GM19238 (cell line): ENCODE measurements around the gene INPP5D.
A peak's percentile ranks its signal among the peaks of the same experiment; 100 is the strongest.
"Not testable (repeated sequence)": the region's sequence is repeated elsewhere in the genome, so short reads cannot be mapped to it uniquely, and the experiment has no call there.

Experiments used
- DNase-seq: peaks from one replicate; pipeline ENCODE4 v3.0.0; 2011; ENCODE audit warnings: low spot score; ENCODE audit not compliant: insufficient read length

Gene INPP5D

DNA sequence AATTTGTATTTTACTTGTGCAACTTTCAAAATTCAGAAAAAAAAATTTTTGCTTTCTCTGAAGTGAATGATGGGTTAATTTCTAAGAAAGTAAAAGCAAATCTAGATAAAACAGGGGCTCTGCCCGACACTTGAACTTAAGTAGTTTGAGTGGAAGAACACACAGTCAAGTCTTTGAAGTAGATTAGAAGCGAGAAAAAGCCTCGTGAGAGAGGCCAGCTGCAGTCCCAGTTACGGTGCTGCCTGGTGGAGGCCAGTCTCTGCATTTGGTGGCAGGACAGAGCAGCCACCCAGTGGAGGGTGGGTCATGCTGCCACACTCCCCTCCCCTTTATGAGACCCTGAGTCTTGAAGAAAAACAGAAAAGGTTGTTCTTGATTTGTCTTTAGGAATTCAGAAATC, 81.8 kb downstream of the INPP5D start:
- no peak for DNase-seq

DNA sequence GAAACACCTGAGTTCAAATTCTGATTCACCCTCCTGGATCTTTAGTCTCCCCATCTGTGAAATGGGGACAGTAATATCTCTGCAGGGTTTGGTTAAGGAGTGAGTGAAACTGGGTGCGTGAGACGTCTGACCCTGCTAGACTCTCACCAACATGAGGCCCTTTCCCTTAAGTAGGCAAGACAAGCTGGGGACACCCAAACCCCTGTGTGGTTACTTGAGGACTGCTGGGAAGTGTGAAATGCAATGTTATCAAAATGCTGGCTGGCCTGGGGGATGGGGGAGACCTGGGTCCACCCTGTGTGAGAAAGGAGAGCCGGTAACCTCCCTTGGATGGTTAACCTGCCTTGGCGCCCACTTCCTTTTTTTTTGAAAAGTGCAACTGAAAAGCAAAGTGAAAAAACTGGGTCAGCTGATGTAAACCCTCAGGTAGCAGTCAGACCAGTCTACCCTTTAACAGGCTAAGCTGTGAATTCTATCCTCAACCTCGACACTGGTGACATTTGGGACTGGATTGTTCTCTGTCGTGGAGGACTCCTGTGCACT, 82.3 kb downstream of the INPP5D start:
- peak; percentile 46 for DNase-seq

DNA sequence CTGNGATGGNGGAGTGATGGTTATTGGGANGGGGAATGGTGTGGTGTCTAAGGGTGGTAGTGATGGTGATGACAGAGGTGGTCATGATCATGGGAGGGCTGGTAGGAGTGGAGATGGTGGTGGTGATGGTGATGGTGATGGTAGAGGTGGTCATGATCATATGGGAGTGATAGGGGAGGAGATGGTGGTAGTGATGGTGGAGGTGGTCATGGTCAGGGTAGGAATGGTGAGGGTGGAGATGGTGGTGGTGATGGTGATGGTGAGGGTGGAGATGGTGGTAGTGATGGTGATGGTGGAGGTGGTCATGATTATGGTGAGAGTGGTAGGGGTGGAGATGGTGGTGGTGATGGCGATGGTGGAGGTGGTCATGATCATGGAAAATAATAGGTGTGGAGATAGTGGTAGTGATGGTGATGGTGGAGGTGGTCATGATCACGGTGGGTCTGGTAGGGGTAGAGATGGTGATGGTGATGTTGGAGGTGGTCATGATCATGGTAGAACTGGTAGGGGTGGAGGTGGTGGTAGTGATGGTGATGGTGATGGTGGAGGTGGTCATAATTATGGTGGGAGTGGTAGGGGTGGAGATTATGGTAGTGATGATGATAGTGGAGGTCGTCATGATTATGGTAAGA, 83.7 kb downstream of the INPP5D start:
- DNase-seq: no peak

DNA sequence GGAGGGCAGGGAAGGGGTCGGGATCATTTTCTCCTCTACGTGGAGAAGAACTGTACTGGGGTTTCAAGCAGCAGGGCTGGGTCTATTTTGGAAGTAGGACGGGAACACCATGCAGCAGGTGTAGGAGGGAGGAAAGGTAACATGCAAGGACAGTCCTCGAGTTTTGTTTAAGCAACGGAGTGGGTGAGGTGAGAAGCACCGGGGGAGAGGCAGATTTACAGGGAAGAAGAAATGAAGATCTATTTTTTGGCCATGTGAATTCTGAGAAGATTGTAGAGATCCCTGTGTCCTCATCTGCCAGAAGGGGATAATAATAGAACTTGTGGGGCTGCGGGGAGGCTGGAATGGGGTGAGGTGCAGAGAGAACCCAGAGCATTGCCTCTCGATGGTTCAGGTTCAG, 85.6 kb downstream of the INPP5D start:
- no peak for DNase-seq

DNA sequence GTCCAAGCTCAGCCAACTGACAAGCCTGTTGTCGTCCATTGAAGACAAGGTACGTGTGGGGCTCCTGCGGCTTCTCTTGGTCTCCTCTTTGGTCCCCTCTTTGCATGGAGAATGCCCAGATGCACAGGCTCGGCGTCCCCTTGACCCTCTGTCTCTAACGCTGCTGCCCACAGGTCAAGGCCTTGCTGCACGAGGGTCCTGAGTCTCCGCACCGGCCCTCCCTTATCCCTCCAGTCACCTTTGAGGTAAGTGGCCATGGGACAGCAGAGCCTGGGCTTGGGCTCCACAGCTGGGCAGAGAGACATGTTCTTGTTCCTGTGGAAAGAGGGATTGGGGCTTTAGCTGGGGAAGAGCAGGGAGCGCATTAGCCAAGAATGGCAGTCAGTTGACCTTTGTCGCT, 86.1 kb downstream of the INPP5D start:
- no peak for DNase-seq

DNA sequence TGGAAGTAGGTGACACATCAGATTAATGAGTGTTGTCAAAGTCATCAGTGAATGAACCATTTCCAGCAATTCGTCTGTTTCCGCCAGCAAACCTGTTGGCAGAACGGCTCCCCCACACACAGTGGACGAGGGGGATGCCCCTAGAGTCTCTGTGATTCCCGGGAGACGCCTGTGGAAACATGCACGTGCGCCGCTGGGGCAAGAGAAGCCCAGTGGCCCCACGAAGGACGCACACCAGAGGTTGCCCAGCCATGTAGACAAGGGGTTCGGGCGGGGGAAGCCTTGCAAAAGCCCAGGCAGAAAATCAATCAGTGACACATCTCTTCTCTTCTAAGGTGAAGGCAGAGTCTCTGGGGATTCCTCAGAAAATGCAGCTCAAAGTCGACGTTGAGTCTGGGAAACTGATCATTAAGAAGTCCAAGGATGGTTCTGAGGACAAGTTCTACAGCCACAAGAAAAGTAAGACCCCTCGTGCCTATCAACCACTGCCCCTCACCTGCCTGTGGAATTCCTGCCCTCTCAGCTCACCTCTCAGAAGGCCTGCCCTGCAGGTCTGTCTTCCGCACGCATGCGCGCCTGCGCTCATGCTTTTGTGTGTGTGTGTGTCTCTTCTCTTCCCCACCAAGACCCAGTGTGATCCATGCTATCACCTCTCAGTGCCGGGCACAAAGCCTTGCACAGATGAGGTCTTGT, 87.1 kb downstream of the INPP5D start:
- no peak for DNase-seq

DNA sequence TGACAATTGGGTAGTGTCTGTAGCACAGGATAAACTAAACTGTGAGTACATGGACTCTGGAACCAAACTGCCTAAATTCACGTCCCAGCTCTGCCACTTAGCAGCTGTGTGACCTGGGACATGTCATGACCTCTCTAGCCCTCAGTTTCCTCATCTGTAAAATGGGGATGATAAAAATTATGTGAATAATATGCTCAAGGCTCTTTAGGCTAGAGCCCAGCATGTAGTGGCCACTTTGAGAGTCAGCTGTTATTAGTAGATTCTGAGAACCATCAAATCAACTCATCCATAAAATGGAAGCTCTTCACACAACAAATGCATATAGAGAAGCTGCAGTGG, 87.7 kb downstream of the INPP5D start:
- DNase-seq: no peak

DNA sequence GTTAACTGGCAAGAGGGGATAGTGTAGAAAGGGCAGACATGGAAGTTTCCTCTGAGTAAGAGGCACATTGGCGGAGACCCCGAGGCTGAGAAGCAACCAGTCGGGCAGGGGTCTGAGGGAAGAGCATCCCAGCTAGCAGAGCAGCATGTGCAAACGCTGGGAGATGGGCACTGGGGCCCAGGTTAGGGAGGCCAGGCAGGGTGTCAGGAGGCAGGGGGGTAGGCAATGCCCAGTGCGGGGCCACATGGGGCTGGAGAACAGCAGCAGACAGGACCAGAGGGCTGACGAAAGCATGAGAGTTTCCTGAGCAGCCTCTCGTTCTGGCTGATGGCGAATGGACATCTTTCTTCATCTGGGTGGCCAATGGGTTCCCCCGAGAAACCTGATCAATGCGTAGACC, 88.2 kb downstream of the INPP5D start:
- no peak for DNase-seq

DNA sequence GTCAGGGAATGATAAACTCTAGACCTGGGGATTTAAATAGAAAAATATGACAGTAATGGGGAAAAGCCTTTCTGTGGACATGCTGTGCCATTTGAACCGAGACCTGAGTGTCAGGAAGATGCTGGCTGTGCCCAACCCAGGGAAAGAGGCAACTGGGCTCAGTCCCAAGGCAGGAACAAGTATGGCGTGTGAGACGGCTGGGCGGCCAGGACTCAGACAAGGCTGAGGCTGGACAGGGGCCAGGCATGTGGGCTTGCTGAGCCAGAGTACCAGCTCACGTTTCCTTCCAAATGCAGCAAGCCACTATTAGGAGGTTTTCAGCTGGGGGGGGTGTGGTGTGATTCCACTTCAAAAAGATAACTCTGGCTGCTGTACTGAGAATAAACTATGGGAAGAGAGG, 92.4 kb downstream of the INPP5D start:
- no peak for DNase-seq

DNA sequence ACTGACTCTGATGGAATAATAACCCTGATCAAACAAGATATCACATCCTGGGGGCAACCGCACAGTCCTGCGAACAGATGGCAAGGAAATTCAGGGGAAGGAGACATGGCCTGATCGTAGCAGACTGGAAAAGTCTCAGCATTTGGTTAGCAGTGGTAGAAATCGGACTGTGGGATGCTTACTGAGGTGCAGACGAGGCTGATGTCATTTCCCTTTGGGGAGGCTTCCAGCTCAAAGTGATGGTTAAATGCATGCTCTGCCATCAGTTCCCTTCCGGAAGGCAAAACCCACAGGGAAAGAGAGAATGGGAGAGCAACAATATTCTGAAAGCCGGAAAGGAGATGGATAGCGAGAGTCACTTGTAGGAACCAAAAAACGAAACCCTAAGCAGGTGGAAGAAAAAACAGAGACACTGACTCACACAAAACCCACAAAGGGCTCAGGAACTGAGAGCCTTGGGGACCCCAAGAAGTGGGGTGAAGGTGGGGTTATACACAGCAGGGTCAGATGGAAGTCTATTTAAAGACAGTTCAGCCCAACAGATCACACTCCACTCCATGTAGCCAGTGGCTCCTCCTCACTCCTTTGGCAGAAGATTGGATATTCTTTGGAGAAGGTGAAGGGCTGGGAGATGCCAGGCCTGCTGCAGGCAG, 93.1 kb downstream of the INPP5D start:
- DNase-seq: no peak

DNA sequence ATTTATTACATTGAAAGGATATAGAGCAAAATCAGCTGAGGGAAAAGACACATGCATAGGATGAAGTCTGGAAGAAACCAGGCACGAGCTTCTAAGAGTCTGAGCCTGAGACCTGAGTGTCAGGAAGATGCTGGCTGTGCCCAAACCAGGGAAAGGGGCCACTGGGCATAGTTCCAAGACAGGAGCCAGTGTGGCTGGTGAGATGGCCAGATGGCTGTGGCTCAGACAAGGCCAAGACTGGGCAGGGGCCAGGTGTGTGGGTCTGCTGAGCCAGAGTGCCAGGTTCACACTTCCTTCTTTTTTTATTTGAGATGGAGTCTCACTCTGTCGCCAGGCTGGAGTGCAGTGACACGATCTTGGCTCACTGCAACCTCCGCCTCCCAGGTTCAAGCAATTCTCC, 95.9 kb downstream of the INPP5D start:
- no peak for DNase-seq

DNA sequence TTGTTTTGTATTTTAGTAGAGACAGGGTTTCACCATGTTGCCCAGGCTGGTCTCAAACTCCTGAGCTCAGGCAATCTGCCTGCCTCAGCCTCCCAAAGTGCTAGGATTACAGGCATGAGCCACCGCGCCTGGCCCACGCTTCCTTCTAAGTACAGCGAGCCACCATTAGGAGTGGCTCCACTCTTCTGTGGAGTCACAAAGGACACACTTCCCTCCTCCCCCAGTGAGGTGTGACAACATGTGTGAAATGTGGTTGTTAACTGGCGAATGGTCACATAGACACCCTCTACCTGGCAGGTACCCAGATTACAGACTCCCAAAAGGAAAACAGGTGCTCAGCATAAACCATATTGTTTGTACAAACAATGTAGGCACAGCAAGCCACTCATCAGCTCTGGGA, 96.3 kb downstream of the INPP5D start:
- DNase-seq: not testable (repeated sequence)

DNA sequence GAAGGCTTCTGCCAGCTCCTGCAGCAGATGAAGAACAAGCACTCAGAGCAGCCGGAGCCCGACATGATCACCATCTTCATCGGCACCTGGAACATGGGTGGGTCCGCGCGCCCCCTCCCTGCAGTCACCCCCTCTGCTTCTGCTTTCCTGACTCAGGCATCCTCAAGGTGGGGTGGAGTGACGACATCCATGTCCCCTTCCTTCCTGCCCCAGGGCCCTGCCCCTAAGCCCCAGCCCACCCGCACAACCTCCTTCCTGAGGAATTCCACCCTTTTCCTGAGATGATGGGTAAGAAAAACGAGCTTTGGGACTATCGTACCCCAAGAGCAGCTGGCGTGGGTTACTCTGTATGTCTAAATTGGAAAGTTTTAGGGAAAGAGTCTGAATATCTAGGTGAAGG, 101.6 kb downstream of the INPP5D start:
- DNase-seq: no peak

DNA sequence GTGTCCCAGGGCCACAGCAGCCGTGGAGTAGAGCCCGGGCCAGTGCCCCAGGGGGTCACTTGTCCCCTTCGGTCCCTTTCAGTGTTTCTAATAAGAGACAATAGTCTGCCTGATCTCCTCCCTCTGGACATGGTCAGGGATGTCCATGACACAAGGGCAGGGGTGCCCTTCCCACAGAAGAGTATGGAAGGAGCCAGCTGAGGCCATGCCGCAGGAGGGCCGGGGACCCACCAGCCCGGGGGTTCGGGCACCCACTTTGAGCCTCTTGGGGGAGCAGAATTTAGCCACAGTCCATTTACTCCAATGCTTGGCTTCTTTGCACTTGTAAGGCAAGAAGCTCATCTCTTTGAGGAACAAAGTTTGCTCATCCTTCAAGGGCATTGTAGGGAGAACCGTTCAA, 102.6 kb downstream of the INPP5D start:
- no peak for DNase-seq

DNA sequence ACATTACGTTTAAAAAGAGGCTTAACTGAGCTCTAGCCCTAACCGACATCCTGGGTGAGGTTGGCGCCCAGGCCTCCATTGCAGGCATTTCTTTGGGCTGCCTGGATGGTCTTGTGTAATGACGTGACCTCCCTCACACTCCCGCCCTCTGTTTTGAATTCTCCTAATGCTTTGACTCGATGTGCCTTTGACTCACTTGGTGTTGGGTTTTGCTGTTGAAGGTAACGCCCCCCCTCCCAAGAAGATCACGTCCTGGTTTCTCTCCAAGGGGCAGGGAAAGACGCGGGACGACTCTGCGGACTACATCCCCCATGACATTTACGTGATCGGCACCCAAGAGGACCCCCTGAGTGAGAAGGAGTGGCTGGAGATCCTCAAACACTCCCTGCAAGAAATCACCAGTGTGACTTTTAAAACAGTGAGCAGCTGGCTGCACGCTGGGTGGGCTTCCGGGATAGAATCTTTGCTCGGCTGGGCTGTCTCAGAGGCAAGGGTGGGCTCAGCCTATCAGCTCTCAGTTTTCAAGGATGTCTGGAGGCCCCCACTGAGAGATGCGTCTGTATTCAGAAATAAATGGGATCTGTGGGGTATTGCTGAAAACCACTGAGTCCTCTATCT, 103.5 kb downstream of the INPP5D start:
- DNase-seq: no peak

DNA sequence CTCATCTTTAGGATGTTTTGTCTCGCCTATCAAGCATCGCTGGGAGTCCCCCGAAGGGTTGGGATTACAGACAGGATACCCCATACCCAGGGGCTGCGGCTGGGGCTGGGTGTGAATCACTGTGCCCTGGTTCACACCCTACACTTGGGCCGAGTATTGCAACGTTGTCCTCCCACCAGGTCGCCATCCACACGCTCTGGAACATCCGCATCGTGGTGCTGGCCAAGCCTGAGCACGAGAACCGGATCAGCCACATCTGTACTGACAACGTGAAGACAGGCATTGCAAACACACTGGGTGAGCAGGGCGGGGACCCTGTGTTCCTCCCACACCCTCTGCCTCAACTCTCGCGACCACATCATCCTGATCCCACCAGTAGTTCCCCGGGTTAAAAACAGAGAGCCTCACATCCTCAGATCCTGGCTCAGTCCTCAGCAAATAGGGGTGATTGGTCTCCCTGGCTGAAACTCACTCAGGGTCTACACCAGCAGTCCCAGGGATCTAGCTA, 104.0 kb downstream of the INPP5D start:
- DNase-seq: no peak

DNA sequence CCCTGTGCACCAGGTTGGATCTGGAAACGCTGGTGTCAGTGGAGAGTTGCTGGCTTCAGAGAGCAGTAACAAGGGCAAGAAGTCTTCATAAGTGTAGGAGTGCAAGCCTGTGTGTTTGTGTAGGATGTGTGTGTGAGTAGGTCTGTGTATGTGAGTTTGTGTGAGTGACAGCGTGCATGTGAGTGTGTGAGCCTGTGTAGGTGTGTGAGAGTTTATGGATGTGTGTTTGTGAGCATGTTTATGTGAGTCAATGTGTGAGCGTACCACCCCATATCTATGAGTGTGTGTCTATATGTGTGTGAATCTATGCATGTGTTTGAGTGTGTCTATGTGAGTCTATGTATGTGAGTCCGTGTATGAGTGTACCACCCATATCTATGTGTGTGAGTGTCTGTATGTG, 104.8 kb downstream of the INPP5D start:
- DNase-seq: no peak

DNA sequence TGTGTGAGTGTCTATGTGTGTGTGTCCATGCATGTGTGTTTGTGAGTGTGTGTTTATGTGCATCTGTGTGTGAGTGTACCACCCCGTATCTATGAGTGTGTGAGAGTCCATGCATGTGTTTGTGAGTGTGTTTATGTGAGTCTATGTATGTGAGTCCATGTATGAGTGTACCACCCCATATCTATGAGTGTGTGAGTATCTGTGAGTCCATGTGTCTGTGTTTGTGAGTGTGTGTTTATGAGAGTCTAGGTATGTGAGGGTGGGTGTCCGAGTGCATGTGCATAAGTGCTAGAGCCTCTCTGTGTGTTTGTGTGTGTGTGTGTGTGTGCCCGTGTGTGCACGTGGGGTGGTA, 105.4 kb downstream of the INPP5D start:
- no peak for DNase-seq

DNA sequence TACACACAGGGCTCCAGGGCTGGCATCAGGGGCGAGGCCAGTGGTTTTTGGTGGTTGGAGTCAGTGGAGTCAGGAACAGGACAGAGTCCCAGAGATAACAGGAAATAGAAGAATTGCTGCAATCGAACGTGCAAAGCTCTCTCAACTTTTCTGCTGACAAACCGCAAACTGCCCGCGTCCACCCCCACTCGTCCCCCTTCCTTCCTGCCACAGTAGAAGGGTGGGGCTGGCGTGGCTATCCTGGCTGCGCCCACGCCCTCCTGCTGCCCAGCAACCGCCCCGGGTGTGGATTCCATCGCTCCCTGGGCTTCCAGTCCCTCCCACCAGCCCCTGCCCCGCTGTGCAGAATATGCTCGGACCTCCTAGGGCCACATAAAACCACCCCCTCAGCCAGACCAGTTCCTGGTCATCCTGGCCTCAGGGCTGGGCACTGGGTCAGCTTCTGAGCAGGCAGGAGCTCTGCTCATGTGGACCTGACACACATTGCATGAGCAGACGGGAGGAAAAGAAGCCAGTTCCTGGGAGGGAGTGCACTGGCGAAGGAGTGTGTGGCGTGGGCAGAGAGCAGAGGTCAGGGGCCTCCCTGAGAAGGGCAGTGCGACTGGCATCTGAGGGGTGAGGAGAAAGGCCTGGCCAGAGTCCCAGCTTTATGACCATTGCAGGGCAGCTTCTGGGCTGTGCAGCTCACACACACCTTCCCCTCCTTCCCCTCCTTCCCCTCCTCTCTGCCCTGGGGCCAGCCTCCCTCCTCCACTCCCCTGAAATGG, 105.9 kb downstream of the INPP5D start:
- DNase-seq: no peak

DNA sequence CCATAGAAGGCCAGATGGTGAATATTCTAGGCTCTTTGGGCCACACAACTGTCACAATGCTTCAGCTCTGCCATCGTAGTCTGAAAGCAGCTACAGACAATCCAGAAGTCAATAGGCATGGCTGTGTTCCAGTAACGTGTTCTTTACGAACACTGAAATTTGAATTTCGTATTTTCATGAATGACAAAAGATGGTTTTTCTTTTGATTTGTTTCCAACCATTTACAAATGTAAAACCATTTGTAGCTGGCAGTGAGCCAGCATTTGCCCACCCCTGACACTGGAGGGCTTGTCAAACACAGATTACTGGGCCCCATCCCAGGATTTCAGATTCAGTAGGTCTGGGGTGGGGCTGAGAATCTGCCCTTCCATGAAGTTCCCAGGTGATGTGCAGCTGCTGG, 108.3 kb downstream of the INPP5D start:
- DNase-seq: no peak

DNA sequence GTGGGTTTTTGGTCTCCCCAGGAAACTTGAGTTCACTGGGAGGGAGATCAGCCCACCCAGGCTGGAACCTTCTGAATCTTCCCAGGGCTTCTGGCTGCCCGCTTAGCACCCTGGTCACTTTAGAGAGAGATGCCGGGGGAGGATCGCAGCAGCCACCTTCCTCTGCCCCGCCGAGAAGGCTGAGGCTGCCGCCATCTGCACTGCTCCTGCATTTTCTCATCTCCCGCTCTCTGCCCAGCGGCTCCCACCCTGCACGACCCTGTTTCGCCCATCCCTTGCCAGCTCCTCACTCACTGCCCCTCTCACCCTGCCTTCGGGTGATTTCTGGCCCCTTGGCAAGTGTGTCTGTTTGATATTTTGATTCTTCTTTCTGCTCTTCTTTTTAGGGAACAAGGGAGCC, 108.8 kb downstream of the INPP5D start:
- DNase-seq: no peak

DNA sequence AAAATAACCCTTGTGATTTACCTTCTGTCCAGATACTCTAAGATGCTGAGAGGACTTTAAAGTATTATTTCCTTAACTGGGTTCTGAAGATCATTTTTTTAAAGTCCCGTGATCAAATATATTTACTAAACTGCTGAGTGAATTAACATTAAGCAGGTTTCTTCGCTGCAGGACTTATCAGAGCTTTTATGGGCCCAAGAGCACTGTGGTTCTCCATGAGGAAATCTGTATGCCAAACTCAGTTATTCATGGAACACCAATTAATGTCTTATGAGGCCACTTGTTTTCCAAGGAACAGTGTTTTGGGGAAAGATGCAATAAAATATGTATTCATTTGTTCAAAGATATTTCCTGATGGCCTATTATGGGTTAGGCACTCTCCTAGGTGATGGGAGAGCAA, 111.2 kb downstream of the INPP5D start:
- no peak for DNase-seq
